GM12872 (cell line): ENCODE results near the gene PPP4R2.

Source experiments
- TF ChIP-seq, protein P1 (sequence below): IDR thresholded peaks from 3 replicates; pipeline ENCODE4 v1.5.1; 2011; ENCODE audit warnings: low read depth, mild to moderate bottlenecking, low read length, moderate library complexity; ENCODE audit not compliant: insufficient read depth

Gene PPP4R2

DNA sequence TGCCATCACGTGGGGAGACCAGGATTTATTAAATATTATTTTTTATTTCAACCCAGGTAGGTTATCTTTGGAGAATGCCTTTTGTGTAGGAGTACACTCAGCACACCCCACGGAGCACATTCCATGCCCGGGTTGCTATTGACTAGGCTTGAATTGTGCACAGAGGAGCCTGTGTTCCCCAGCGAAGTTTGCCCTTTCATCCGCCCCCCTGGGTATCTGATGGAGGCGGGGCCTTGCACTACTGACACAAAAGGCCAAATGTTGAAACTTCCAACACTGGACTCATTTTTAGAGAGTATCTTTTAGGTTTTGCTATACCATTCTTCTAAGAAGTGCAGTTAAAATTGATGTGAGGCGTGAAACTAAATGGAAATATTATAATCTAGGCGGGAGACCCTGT lies 39.3 kb upstream of the PPP4R2 start:
- TF ChIP-seq, protein P1, sequence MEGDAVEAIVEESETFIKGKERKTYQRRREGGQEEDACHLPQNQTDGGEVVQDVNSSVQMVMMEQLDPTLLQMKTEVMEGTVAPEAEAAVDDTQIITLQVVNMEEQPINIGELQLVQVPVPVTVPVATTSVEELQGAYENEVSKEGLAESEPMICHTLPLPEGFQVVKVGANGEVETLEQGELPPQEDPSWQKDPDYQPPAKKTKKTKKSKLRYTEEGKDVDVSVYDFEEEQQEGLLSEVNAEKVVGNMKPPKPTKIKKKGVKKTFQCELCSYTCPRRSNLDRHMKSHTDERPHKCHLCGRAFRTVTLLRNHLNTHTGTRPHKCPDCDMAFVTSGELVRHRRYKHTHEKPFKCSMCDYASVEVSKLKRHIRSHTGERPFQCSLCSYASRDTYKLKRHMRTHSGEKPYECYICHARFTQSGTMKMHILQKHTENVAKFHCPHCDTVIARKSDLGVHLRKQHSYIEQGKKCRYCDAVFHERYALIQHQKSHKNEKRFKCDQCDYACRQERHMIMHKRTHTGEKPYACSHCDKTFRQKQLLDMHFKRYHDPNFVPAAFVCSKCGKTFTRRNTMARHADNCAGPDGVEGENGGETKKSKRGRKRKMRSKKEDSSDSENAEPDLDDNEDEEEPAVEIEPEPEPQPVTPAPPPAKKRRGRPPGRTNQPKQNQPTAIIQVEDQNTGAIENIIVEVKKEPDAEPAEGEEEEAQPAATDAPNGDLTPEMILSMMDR: no peak

DNA sequence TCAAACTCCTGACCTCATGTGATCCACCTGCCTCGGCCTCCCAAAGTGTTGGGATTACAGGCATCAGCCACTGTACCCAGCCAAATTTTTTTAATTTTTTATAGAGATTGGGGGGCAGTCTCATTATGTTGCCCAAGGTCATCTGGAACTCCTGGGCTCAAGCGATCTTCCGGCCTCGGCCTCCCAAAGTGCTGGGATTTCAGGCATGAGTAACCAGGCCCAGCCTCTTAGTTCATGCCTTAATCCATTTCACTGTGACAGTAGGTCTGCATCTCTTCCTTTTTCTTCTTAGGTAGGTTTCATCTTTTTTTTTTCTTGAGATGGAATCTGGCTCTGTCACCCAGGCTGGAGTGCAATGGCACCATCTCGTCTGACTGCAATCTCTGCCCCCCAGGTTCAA lies 37.3 kb upstream of the PPP4R2 start:
- TF ChIP-seq, protein P1: no peak

DNA sequence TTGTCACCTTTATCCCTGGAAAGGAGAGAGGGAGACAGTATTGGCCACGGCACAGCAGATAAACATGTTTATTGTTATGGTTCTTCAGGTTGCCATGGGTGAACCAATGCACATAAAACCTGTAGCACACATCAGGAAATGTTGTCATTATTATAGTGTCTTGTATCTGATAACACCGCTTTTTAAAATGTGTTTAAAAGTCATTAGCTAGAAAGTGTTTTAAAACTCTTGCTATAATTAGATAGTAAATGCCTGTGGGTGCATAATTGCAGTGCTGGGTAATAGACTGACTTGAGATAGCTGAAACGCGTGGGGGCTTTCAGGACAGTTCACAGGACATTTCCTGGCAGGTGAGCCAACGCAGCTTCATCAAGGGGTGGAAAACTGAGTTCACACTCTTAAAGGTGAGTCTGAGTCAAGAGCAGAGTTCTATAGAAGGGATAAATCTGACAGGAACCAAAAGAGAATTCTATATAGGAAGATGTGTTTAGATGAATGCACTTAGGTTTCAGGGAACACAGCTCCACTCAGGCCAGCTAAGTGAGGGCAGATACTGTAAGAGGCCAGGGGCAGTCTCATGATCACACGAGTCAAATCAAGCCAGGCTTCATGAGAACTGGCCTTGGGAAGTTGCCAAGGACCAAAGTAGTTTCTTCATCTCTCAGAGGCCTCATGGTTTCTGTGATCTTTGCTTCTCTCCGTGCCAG lies 35.6 kb upstream of the PPP4R2 start:
- TF ChIP-seq, protein P1: no peak

DNA sequence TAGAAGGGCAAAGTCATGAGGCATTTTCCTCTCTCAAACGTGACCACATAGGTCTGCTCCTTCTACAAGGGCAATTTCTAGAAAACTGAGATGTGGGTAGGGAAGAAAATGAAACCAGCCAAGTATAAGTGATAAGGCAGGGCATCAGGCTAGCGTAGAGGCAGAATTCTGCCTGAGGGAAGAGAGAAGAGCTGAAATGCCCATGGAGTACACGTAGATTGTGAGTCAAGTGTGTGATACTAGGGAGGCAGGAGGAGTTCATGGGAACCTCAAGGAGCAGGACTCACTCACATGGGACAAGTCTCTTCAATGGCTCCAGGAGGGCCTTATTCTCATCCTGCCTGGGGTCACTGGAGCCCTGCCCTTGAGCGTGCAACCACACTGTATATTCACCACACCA lies 34.9 kb upstream of the PPP4R2 start:
- TF ChIP-seq, protein P1: no peak

DNA sequence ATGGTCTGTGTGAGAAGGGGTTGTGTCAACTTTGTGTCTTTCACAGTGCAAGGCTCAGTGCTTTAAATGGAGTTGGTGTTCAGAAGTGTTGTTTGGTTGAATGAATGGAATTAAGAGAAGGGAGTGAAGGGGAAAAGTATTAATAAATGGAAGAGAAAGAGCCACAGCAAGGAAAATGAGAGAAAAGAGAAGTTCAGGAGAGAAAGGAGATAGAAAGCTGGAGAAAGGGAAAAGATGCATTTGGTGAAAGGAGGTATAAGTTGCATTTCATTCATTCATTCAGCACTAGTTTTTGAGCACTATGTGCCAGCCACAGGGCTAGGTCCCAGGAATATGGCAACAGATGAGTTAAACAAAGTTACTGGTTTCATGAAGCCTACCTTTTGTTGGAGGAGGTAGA lies 34.3 kb upstream of the PPP4R2 start:
- TF ChIP-seq, protein P1: no peak

DNA sequence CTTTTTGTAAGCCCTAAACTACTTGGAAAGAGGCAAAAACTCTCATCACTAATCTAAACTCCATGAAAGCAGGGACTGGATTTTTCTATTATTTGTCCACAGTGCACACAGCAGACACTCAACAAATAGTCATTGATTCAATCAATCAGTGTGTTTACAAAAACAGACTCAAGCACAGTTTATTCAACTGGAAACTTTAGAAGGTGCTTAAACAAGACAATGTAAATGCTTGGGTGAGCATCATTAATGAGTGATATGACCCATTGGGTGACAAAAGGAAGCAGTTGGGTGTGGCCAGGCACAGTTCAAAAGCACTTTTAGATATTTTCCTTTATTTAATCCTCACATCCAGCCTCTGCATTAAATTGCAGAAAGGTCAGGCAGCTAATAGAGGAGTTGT lies 32.0 kb upstream of the PPP4R2 start:
- TF ChIP-seq, protein P1: no peak

DNA sequence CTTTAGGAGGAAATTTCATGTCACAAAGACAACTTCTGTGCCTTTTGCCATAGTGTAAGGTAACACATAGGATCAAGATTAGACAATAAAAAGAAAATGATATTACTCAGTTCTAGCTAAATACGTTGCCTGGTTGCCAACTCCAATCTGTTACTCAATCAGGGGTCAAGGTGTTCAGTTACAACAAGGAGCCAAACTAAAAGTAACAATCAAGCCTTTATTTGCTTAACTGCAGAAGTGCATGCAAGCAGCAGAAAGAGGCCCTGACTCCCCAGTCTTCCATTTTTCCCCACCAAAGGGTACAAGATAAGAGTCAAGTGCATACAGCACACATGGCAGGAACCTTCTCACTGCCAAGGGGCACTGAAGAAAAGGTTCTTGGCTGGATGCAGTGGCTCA lies 28.3 kb upstream of the PPP4R2 start:
- TF ChIP-seq, protein P1: no peak

DNA sequence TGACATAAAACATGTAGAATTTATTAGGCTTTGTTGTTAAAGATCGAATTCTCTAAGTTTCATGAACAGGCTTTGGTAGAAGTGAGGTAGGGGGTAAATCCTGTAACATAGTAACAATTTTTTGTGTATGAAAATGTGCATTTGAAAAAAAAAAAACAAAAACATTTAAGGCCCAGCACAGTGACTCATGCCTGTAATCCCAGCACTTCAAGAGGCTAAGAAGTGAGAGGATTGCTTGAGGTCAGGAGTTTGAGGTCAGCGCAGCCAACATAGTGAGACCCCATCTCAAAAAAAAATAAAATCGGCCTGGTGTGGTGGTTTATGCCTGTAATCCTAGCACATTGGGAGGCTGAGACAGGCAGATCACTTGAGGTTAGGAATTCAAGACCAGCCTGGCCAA lies 26.8 kb upstream of the PPP4R2 start:
- TF ChIP-seq, protein P1: no peak
